ENCODE measurements around the gene MOG.
A peak's percentile ranks its signal among the peaks of the same experiment; 100 is the strongest.

MOG gene

DNA sequence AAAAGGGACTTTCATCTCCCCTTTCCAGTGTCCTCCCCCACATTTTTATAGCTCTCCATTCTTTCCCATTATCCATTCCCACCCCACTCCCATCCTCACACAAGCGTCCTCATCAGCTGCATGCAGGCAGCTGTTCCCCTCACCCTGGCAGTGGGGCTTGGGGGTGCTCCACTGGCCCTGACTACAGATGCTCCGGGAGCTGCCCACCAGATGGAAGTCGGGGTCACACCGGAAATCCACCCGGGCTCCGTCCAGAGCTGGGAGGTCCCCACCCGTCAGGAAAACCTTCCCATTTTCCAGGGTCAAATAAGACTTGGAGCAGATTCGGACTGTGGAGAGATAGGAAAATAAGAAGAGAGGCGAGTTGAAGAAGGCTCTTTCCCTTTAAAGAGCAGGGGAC is 26.6 kb upstream of the MOG start:
- H3K27ac ChIP-seq: no peak overlapping the region
- TF ChIP-seq, protein P1, sequence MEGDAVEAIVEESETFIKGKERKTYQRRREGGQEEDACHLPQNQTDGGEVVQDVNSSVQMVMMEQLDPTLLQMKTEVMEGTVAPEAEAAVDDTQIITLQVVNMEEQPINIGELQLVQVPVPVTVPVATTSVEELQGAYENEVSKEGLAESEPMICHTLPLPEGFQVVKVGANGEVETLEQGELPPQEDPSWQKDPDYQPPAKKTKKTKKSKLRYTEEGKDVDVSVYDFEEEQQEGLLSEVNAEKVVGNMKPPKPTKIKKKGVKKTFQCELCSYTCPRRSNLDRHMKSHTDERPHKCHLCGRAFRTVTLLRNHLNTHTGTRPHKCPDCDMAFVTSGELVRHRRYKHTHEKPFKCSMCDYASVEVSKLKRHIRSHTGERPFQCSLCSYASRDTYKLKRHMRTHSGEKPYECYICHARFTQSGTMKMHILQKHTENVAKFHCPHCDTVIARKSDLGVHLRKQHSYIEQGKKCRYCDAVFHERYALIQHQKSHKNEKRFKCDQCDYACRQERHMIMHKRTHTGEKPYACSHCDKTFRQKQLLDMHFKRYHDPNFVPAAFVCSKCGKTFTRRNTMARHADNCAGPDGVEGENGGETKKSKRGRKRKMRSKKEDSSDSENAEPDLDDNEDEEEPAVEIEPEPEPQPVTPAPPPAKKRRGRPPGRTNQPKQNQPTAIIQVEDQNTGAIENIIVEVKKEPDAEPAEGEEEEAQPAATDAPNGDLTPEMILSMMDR (conservative IDR thresholded peaks at IDR 0.05): no peak

- TF ChIP-seq, protein P1 (conservative IDR thresholded peaks at IDR 0.05): no peak
- H3K27ac ChIP-seq: no peak overlapping the region
Observed at GRCh38 chr6:29631209-29631810, 25.6 kb upstream of the MOG start.

DNA sequence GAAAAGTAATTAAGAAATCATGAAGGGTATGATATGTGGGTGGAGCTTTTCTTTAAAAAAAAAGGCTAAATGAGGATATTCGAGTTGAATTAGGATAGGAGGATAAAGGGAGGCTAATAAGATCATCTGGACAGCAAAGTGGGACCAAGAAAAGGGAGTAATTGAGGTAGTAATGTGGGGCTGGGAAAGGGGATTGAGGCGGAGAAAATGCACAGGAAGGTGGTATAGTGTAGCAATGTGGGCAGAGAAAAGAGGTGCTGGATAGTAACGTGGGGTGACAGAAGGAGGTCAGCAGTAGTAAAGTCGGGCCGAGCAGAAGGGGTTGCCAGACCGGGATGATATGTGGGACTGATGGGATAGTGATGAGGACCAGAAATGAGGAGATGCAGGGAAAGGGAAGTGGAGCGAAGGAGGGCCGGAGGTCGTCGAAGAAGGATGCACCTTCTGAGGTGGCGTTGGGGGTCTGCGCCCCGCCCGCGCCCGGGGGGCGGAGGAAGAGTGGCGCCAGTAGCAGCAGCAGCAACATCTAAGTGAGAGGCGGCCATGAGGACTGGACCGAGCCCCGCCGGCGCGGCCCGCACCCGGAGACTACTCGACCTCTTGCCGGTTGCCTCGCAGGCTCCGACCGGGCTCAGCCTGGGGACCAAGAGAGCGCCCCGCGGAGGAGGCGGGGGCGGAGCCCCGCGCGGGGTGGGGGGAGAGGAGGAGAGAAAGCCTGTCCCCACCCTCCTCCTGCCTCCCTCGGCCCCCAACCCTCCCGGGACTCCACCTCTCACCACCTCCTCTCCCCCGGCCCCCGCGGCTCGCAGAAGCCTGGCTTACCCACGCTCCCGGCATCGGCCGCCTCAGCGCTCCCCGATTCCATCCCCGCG is 24.8 kb upstream of the MOG start:
- TF ChIP-seq, protein P1 (conservative IDR thresholded peaks at IDR 0.05): no peak
- H3K27ac ChIP-seq: peak overlapping the region; percentile 77

DNA sequence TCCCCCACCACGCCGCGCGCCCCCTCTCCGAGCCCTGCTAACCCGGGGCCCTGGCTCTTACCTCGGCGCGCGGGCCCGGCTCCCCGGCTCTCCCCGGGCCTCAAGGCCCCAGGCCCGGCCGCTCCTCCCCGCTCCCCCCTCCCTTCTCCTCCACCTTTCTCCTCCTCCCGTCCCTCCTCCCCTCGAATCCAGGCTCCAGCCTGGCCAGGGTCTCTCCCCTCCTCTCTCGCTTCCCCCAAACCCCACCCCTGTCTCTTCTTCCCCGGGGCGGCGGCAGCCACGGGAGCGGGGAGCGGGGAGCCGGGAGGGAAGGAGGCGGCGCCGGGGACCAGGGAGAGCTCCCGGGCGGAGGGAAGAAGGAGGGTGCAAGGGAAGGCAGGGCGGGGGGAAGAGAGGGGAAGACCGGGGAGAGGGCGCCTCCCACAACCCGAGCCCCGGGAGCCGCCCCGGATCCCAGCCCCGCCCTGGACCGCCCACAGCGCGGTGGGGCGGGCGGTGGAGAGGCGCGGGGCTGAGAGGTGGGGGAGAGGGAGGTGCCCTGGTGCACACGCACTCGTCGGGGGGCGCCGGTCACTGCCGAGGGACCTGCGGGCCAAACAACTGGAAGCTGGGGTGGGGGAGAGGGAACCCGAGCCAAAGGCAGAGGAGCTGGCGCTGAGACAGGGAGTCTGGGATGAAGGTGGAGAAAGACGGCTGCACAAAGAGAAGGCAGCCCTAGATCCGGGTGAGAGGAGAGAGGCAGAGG is 23.9 kb upstream of the MOG start, which contains the start of gene GABBR1:
GABBR1 (minus strand) TSS at position 395 of the 745 bp plus-strand sequence. CDS start 798 bp downstream, outside the sequence.
- peak within 1 kb of the TSS; percentile 77 for H3K27ac ChIP-seq

GRCh38 chr6:29633534-29633905 is 23.4 kb upstream of the MOG start:
- TF ChIP-seq, protein P1 (conservative IDR thresholded peaks at IDR 0.05): no peak
- peak overlapping the region; percentile 77 for H3K27ac ChIP-seq

More for the DNA sequence above, 23.9 kb upstream of the MOG start, which contains the start of gene GABBR1:
- TF ChIP-seq, protein P1 (conservative IDR thresholded peaks at IDR 0.05): no peak

DNA sequence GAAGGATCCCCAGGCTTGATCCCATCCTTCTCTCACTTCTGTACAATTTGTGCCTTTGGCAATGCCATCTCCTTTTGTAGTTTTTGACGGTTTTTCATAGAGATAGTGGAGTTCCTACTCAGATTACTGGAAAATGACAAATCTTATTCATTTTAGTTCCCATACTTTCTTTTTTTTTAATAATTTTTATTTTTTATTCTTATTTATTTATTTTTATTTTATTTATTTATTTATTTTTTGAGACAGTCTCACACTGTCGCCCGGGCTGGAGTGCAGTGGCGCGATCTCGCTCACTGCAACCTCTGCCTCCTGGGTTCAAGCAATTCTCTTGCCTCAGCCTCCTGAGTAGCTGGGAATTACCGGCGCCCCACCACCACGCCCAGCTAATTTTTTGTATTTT is 19.6 kb upstream of the MOG start:
- TF ChIP-seq, protein P1 (conservative IDR thresholded peaks at IDR 0.05): no peak
- no peak overlapping the region for H3K27ac ChIP-seq

Data from VCaP (cell line).